IPS DF 4.7 (cell line): ENCODE results near the gene CAMK2B.

Experiments
- DNase-seq: peaks from one replicate; pipeline ENCODE4 v3.0.0-alpha.2; 2013; ENCODE audit warnings: low spot score; ENCODE audit errors: extremely low read depth

CAMK2B gene

DNA sequence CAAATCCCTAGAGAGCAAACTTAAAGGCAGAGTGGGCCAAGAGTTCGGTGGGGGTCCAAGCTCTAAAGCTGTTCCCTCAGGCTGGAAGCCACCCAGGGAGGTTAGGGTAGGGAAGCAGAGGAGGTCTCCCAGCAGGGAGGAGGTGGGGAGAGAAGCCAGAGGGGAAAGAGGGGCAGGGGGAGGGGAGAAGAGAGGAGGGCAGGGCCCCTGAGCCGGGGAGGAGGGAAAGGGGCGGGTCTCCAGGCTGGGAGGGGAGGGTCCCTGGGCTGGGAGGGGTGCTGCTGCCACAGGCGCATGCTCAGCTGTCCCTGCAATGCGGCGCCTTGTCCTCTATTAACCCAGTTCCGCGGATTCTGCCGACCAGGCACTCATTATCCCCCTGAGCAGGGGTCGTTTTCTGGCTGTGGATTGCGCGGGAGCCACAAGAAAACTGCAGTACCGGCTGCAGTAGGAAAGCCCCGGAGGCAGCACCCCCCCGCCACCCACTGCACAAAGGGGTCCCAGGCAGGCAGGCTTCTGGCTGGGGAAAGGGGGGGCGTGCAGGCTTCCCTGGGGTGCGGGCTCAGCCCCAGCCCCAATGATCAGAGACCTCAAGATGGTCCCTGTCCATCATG, 49.3 kb downstream of the CAMK2B start:
- DNase-seq, result peak; percentile 19

- DNase-seq, result no peak
These were observed 50.2 kb downstream of the CAMK2B start for GRCh38 chr7:44275146-44275545.

DNA sequence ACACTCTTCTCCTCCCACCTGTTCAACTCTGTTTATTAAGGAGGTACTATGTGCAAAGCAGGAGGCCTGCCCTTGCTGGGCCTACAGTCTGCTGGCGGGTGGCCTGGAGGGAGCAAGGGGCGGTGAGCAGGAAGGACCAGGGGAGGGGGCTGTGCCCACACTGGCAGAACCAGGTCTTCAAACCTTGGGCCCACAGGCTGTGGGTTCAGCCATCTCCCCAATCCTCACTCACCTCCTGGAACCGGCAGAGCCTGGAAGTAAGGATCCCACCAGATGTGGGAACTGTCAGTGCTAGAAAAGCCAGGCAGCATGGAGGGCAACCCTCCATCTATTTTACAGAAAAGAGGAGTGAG, 50.8 kb downstream of the CAMK2B start:
- DNase-seq, result no peak

- DNase-seq, result no peak
These were observed 51.4 kb downstream of the CAMK2B start for GRCh38 chr7:44273681-44274622.

- DNase-seq, result no peak
These were observed 52.4 kb downstream of the CAMK2B start for GRCh38 chr7:44272981-44273380.

DNA sequence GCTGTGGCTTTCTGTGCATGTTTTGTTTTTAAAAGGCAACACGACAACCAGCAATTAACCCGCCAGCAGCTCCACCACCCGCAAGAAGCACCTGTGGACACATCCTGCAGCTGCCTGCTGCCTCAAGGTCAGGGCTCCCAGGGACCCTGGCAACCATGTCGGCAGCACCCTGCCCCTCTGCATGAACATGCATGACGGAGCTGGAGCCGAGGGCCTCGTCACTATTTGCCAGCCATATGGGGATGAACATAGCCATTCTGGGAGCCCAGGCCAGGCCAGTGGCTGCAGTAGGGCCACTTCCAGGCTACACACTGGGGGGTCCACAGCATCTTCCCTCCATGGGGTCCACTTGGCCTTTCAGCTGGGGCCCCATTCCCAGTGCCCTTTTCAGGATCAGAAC, 52.9 kb downstream of the CAMK2B start:
- no peak for DNase-seq

DNA sequence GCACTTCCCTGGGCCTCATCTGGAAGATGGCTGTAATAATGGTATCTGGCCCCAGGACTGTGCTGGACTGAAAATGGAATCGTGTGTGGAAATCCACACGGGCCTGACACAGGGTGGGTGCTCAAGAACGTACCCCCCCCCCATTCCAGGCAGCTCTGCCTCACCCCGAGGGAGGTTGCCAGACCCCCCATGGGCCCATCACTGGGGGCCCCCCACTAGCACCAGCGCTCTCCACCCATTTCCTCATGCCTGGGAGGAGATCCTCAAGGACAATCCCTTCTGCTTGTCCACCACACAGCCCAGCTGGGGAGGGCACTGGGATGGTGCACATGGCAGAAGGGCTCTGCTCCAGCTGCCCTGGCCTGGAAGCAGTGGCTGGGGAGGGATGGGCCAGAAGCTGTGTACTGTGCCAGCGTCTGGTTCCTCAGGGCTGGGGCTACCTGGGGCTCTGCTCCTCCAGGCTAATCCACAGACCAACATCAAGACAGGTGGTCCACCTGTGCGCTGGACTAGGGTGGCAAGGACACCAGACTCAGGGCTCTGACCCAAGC, 55.4 kb downstream of the CAMK2B start:
- DNase-seq, result no peak

- DNase-seq, result no peak
These were observed 56.0 kb downstream of the CAMK2B start for GRCh38 chr7:44269417-44269816.

DNA sequence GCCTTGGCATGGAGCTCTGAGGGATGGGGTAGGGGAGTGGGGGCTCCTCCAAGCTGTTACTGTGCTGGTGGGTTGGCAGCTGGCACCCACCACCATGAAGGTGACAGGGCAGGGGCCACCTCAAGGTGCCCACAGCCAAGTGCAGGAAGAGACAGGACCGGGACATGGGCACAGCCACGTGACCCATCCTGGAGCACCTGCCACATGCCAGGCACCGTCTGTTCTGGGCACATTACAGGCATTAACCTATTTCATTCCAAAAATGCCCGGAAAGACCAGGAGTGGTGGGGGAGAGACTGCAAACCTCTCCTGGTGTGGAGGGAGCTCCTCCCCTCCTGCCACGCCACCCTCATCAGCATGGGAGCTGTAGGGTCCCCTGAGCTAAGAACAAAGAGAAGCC, 56.7 kb downstream of the CAMK2B start:
- DNase-seq, result no peak

DNA sequence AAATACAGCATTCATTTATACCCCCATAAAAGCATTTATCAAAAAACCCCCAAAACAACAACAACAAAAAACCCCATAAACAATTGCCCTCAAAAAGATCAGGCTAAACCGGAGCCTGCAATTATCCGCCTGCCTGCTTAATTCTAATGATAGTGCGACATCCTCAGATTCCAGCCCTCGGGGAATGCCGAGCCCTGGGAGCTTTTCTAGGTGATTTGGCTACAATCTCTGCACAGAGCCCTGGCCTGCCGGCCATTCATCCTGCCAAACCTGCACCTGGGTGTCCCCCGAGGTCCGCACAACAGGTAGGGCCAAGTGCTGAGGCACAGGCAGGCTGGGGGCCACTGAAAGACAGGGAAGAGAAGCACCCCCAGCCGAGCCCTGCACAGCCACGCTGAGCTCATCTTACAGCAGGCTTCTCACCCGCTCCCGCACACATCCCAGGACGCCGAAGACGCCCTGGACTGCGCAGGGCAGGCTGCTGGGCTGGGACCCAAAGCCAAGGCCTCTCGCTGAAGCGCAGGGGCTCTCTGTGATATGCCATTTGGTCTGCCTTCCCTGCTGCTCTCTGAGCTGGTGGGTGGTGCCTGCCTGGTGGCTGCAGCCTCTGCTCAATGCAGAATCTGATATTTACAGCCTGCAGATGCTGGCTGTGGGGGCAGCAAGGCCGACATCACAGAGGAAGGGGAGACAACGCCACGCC, 57.5 kb downstream of the CAMK2B start:
- DNase-seq, result no peak

GRCh38 chr7:44267178-44267577, 58.2 kb downstream of the CAMK2B start:
- DNase-seq, result no peak

DNA sequence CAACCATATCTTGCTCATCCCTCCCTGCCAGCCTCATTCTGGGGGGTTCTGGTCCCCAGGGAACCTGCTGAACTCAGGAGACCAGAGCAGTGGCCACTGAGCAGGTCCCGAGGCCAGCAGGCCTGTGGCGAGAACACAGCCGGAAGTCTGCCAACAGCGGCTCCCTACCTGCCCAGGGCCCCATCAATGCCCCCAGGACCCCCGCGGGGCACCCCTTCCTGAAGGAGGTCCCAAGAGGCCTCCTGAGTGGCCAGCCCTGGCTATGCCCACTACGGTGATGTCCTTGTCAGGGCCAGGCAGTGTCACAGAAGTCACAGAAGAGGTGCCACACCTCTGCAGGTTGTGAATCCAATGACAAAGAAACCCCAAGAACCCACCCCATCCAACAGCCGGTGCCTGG, 58.9 kb downstream of the CAMK2B start:
- no peak for DNase-seq

DNA sequence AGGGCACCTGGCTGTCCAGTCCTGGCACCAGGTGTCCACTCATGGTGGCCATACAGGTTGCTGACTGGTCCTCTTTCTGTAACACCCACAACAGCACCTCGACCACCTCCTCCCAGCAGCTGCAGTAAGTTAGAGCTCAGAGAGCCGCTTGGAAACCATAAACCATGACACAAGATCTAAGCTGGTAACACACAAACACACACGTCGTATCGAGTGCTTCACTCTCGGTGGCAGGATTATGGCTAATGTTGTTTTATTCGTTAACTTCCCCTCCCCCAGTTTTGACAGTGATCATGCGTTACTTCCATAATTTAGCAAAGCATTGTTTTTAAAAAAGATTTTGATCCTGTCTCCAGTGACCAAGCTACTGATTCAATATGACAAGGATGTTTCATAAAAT, 59.7 kb downstream of the CAMK2B start:
- DNase-seq, result no peak

- no peak for DNase-seq
These were observed 61.0 kb downstream of the CAMK2B start for GRCh38 chr7:44264221-44264931.

DNA sequence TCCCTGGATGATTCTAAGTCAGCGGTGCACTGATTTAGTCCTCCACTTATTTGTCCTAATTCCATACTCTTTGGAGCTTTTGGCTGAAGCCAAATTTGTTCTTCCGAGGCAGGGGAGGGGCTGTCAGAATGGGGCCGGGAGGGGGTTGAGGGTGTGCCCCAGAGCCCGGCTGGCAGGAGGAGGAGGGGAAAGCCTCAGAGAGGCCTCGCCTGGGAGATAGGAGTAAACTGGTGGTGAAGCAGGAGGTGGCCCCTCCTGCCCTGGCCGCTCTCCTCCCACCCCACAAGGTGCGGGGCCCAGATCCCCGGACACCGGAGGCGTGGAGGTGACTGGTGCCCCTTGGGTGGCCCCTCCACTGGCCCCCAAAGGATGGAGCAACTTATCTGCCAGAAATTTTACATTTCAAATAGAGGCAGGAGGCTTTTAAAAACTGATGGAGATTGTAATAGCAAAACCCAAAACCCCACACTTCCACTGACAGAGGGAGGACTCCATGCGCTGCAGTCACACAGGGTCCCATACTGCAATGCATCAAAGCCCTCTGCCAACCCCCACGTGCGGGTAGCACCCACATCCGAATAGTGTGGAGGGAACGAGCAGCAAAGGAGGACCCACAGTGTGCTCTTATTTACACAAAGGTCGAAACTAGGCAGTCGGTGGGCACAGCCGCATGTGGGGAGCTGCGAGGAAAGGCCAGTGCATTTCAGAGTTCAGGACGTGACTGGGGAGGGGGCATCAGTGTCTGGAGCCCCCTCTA, 61.9 kb downstream of the CAMK2B start:
- no peak for DNase-seq

DNA sequence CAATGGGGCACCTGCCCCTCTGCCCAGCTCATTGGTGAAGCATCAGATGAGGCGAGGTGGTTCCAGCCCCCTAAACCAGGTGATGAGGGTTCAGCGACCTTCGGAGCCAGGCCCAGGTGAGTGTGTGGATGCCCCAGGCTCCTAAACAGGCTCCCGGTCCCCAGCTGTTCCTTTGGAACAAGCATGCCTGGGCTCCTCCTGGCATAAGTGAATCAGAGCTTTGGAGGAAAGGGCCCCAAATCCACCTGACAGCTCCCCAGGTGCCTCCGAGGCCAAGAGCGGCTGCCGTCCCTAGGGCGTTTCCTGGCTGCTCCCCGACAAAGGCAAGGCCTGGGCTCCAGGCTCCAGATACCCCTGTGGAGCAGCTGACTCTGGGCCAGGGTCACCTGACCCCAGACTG, 63.4 kb downstream of the CAMK2B start:
- DNase-seq, result no peak

DNA sequence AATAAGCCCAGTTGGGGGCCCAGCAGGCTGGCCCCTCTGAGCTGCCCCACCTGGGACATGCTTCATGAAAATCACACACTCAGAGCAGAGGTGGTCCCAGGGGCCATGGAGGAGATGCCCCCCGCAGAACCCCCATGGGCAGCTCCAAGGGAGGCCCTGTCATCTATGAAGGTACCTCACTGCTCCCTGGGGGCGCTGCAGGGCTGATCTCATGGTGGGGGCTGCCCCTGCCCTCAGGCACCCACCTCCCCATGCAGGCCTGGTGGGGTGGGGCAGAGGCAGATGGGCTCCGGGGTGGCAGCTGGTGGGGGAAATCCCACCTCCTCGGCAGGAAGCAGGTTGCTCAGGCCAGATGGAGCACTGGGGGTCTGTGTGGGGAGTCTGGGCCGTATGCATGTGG, 64.2 kb downstream of the CAMK2B start:
- no peak for DNase-seq

GRCh38 chr7:44259547-44260457, 65.6 kb downstream of the CAMK2B start:
- no peak for DNase-seq

DNA sequence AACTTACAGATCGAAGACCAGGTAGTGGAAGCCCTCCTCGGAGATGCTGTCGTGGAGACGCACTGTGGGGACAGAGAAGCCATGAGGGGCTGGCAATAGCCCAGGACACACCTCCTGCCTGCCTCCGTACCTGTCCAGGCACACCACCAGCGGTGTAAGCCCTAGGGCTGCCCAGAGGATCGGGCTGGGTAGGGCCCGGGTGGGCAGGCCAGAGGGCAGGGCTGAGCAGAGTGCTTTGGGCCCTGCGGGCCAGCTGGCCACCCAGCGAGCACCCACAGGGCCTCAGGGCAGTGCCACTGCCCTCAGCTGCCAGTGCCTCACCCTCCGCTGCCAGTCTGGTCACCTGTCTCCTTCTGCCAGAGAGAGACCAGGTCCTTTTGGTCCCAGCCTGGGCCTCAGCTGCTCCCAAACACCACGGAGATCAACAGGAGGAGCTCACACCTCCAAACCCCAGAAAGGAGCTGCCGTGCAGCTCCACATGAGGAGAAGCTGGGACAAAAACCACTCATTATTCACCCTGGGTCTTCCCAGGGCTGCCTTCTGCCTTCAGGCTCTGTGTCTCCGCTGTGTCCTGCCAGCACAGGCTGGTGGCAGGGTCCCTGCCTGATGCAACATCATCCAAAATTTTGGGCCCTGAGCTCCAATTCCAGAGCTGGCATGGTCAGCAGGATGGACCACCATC, 66.4 kb downstream of the CAMK2B start:
- DNase-seq, result no peak
